ENCODE data around the gene IL1F10.

The IL1F10 gene

GRCh38 chr2:113114224-113114945 is 46.6 kb downstream of the IL1F10 start:
- DNase-seq = no peak

- DNase-seq = no peak
Observed at GRCh38 chr2:113114996-113115395, 47.2 kb downstream of the IL1F10 start.

DNA sequence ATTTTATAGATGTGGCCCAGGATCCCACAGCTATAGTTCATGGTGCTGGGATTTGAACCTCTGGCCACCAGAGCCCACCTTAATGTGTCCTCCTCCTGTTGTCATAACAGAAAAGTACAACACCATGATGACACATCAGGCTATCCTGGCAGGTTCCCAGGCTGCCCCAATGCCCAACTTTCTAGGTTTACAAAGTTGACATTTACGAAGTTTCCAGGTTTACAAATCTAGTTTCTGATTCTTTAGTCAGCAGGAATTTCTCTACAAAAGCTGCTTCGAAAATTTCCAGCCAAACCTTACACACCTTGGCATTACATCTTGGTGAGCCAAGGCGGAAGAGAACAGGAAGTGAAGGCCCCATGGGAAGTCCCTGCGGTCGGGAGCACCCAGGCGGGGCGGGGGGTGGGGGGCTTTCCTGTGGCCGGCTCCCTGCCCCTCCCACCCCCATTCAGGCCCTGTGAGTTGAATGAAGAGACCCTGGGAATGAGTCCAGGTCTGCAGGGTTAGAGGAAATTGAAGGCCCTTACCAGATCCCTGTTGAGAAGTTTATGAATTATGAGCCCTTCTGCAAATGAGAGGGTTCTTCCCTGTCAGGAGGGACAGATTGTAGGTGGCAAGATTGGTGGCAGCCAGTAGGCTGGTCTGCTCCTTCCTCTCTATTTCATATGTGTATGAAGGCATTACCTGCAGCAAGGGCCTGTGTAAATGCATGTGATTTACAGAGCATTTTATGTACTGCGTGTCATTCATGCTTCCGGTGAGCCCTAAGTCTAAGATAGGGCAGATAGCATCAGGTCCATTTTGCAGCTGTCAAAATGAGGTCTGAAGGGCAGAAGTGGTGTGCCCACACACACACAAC is 48.6 kb downstream of the IL1F10 start:
- DNase-seq = no peak

GRCh38 chr2:113117541-113118262 is 49.9 kb downstream of the IL1F10 start:
- DNase-seq = no peak

- no peak for DNase-seq
Observed at GRCh38 chr2:113118263-113118657, 50.5 kb downstream of the IL1F10 start.

GRCh38 chr2:113119111-113119510 is 51.3 kb downstream of the IL1F10 start:
- DNase-seq = no peak

DNA sequence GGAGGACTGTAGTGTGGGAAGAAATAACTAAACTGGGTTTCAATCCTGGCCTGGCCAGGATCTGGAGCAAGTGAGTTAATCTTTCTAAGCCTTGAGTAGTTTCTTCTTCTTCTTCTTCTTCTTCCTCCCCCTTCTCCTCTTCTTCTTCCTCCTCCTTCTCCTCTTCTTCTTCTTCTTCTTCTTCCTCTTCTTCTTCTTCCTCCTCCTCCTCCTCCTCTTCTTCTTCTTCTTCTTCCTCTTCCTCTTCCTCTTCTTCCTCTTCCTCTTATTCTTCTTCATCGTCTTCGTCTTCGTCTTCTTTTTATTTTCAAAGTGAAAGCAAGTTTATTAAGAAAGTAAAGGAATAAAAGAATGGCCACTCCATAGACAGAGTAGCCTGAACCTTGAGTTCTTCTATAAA is 53.1 kb downstream of the IL1F10 start:
- DNase-seq = no peak

DNA sequence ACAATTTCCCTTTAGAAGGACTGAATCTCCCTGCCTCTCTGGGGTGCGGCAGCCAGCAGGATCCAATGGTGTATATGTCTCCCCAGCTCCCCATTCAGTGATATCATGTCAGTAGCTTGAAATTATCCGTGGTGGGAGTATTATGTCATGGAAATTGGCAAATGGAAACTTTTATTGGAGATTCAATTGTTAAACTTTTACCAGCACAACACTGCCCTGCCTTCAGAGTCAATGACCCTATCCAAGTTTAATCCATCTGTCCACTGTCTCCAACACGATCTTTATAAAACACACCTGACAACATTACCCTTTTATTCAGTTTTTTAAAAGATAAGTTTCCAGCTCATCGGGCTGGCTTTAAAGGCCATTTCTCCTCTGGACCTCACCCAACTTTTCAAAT is 54.6 kb downstream of the IL1F10 start:
- no peak for DNase-seq

DNA sequence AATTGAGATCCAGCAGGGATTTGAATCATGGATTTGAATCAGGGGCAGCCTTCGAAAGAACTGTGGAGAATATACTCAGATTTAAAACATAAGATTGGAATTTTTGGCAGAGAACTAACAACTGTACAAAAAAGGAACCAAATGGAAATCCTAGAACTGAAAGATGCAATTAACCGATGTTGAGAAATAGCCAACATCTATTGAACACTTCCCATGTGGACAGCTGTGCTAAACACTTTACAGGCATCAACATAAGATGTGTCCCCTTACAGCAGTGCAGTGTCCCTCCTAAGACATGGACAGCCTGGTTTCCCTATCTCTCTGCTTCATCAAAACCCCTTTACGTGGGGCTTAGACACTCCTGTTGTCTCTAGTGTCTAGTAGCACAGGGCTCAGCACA is 56.0 kb downstream of the IL1F10 start:
- no peak for DNase-seq

GRCh38 chr2:113124181-113124961 is 56.6 kb downstream of the IL1F10 start:
- no peak for DNase-seq

All from activated gamma-delta T cell treated with Interleukin-2 at 50 U/mL for 16 hours (primary cell).